ENCODE results near the gene C14orf180. TPM values are rescaled to one million over a fixed set of nuclear protein-coding genes. Genes with fewer than 3 reads are reported as not detected.

C14orf180 gene
- total and polyA plus RNA-seq, 2 donors from 2014 or later, result 2.1 to 3.1 TPM

DNA sequence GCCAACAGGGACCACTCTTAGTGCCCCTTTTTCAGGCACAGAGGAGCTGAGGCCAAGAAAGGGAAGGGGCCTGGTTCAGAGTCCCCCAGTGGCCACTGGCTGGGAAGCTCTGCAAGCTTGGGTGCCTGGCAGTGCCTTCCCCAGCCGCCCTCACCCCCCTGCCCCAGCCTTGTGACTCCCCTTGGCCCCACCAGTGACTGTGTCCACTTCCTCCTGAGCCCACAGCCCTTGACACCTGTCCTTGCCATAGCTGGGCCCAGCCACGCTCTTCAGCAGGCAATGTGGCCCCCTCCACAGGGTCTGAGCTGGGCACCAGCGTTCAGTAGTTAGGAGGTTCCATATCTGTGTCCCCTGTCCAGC, 19.0 kb upstream of the C14orf180 start:
- intact Hi-C loops (cut with DNase I), result loop anchor here (5.0 kb wide), 1 partner anchor 423 kb away; the partner anchor contains the start of gene KIF26A
- FAIRE-seq, result no peak
- DNase-seq, result peak in 1 of 5 donors; percentile 52
- Histone ChIP-seq H3K36me3 (ENCODE audit: control insufficient read depth in 2 of 3, insufficient read depth in 3 of 3, low read length in 3 of 3) (no peaks in the 10 kb centered on the region), H3K9ac (ENCODE audit: low read length in 3 of 3) (no peak overlapping the region), H3K27me3 (ENCODE audit: control insufficient read depth, insufficient read depth, low read length) (no peaks in the 10 kb centered on the region), H3K27ac (ENCODE audit: low read depth in 2 of 2, low read length in 2 of 2) (no peak overlapping the region), H3K9me3 (ENCODE audit: control insufficient read depth in 2 of 3, insufficient read depth in 1 of 3, low read length in 3 of 3) (no peaks in the 10 kb centered on the region), H3K4me3 (ENCODE audit: low read length in 3 of 3) (no peak overlapping the region), H3K4me1 (ENCODE audit: control insufficient read depth in 2 of 3, insufficient read depth in 2 of 3, low read depth in 1 of 3, low read length in 3 of 3) (peaks cover 0 to 15% (median 8%) of the 10 kb centered on the region in 3 donors)
- TF ChIP-seq, protein P1, sequence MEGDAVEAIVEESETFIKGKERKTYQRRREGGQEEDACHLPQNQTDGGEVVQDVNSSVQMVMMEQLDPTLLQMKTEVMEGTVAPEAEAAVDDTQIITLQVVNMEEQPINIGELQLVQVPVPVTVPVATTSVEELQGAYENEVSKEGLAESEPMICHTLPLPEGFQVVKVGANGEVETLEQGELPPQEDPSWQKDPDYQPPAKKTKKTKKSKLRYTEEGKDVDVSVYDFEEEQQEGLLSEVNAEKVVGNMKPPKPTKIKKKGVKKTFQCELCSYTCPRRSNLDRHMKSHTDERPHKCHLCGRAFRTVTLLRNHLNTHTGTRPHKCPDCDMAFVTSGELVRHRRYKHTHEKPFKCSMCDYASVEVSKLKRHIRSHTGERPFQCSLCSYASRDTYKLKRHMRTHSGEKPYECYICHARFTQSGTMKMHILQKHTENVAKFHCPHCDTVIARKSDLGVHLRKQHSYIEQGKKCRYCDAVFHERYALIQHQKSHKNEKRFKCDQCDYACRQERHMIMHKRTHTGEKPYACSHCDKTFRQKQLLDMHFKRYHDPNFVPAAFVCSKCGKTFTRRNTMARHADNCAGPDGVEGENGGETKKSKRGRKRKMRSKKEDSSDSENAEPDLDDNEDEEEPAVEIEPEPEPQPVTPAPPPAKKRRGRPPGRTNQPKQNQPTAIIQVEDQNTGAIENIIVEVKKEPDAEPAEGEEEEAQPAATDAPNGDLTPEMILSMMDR (IDR thresholded peaks at IDR 0.05; ENCODE audit: borderline replicate concordance, extremely low read depth, insufficient read depth), result no peak

DNA sequence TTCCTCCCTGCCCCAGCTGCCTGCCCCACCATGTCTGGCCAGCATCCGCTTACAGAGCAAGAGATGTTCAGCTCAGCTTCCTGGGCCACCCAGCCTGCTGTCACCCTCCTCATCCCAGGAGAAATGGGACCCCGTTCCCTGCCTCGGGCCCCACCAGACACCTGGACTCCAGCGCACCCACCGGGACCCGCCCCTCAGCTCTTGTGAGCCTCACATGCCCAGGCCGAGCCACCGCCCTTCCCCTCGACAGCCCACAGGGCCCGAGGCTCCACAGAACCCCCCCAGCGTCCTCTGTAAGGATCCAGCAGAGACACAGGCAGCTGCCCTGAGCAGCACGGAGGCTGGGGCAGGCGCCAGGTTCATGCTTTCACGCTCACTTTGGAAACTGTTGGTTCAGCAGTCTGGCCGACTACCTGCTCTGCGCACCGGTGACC, 18.4 kb upstream of the C14orf180 start:
- Histone ChIP-seq H3K4me3 (ENCODE audit: low read length in 3 of 3) (no peak overlapping the region), H3K4me1 (ENCODE audit: control insufficient read depth in 2 of 3, insufficient read depth in 2 of 3, low read depth in 1 of 3, low read length in 3 of 3) (peaks cover 0 to 15% (median 8%) of the 10 kb centered on the region in 3 donors), H3K9me3 (ENCODE audit: control insufficient read depth in 2 of 3, insufficient read depth in 1 of 3, low read length in 3 of 3) (no peaks in the 10 kb centered on the region), H3K36me3 (ENCODE audit: control insufficient read depth in 2 of 3, insufficient read depth in 3 of 3, low read length in 3 of 3) (no peaks in the 10 kb centered on the region), H3K27ac (ENCODE audit: low read depth in 2 of 2, low read length in 2 of 2) (no peak overlapping the region), H3K9ac (ENCODE audit: low read length in 3 of 3) (no peak overlapping the region), H3K27me3 (ENCODE audit: control insufficient read depth, insufficient read depth, low read length) (no peaks in the 10 kb centered on the region)
- TF ChIP-seq, protein P1 (IDR thresholded peaks at IDR 0.05; ENCODE audit: borderline replicate concordance, extremely low read depth, insufficient read depth), result no peak
- intact Hi-C loops (cut with DNase I), result loop anchor here (5.0 kb wide), 1 partner anchor 424 kb away; the partner anchor contains the start of gene KIF26A
- FAIRE-seq, result no peak
- peak in 4 of 5 donors; percentile 44 to 75 (median 60) for DNase-seq

DNA sequence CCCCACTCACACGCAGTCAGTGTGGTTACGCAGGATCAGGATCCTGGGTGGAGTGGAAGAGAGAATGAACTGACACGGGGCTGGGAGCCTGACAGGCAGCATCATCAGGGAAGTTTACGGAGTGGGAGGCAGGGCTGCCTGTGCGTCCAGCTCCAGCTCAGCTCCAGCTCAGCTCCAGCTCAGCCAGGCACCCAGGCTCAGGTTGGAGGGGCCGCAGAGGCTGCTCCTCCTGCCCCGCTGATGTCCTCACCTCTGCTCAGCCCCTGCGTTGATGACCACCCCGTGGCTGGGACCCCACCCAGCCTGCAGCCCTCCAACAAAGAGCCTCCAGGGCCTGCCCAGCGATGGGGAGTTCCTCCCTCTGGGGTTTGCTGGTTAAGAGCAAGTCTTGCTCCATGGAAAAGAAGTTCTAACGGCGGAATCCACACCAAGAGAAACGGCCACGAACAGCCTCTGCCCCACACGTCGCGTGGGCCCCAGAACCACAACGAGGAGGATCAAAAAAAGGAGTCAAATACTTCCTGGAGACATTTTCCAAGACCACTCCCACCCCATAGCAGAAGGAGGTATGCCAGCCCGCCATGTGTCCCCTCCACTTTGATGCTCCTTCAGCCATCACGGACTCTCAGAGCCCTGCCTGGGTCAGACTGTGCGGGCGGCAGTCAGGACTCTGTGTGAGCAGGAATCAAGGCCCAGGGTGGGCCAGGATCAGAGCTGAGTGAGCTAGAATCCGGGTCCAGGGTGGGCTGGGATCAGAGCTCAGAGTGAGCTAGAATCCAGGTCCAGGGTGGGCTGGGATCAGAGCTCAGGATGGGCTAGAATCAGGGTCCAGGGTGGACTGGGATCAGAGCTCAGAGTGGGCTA, 17.7 kb upstream of the C14orf180 start:
- Histone ChIP-seq H3K36me3 (ENCODE audit: control insufficient read depth in 2 of 3, insufficient read depth in 3 of 3, low read length in 3 of 3) (no peaks in the 10 kb centered on the region), H3K4me3 (ENCODE audit: low read length in 3 of 3) (no peak overlapping the region), H3K27ac (ENCODE audit: low read depth in 2 of 2, low read length in 2 of 2) (no peak overlapping the region), H3K27me3 (ENCODE audit: control insufficient read depth, insufficient read depth, low read length) (no peaks in the 10 kb centered on the region), H3K4me1 (ENCODE audit: control insufficient read depth in 2 of 3, insufficient read depth in 2 of 3, low read depth in 1 of 3, low read length in 3 of 3) (peaks cover 0 to 15% (median 8%) of the 10 kb centered on the region in 3 donors), H3K9me3 (ENCODE audit: control insufficient read depth in 2 of 3, insufficient read depth in 1 of 3, low read length in 3 of 3) (no peaks in the 10 kb centered on the region), H3K9ac (ENCODE audit: low read length in 3 of 3) (peak overlapping the region in 1 of 3 donors; percentile 7)
- TF ChIP-seq, protein P1 (IDR thresholded peaks at IDR 0.05; ENCODE audit: borderline replicate concordance, extremely low read depth, insufficient read depth), result no peak
- FAIRE-seq (no peak), DNase-seq (peak in 1 of 5 donors; percentile 73)
- intact Hi-C loops (cut with DNase I), result loop anchor here (5.0 kb wide), 1 partner anchor 425 kb away; the partner anchor contains the start of gene KIF26A
